GM18870 (cell line): ENCODE results near the gene TP53TG5.

Experiments used
- ATAC-seq: cut with Tn5 transposase; IDR thresholded peaks from one replicate; pipeline ENCODE4 v1.9.1; 2021; ENCODE audit warnings: moderate library complexity; ENCODE audit not compliant: unreplicated experiment

The TP53TG5 gene

DNA sequence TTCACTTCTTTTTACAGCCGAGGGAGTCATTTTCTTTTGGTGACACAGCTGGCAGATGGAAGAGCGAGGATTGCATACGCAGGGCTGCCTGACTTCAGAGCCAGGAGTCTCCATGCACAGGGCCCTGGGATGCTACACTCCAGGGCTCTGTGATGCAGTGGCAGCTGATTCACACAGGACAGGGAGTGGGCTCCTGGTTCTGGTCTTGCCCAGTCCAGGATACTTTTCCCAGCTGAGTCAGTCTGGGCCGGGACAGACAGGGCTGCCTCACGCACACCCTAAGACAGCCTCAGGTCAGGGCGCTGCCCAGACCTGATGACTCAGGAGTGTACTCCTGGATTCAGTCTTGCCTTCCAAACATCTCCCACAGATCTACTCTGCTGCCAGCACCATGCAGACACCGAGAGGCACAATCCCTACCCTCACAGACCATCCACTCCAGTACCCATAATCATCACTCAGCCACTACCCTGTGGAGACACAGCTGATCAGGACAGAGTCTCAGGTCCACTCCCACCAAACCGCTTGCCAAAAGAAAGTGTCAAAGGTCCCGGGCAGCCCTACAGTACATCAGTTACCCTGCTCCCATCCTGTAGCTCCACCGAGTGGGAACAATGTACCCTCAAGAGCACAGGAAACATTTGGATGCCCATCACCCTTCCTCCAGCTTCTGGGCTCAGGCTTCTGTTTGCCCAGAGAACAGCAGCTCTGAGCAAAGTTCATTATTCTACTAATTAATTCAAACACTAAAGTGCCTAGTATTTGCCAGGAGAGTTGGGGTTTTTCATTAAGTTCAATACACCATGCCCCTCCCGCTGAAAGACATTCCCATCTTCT, 41.4 kb downstream of the TP53TG5 start:
- ATAC-seq, result no peak

DNA sequence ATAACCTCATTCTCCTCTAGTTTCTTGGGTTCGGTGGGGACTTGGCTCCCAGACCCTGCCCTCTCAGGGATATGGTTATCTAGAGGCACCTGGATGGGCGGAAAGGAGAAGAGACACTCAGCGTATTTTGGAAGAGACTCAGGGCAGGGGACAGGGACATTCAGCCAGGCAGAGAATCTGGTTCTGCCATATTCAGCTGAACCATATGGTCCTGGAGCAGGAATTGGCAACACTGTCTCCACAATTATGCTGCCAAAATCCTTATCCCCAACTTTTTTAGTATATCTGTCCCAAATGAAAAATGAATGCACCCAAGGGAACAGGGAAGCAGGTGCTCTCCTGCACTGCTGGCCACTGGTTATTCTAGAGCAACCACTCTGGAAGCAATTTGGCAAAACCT, 47.6 kb downstream of the TP53TG5 start:
- no peak for ATAC-seq

DNA sequence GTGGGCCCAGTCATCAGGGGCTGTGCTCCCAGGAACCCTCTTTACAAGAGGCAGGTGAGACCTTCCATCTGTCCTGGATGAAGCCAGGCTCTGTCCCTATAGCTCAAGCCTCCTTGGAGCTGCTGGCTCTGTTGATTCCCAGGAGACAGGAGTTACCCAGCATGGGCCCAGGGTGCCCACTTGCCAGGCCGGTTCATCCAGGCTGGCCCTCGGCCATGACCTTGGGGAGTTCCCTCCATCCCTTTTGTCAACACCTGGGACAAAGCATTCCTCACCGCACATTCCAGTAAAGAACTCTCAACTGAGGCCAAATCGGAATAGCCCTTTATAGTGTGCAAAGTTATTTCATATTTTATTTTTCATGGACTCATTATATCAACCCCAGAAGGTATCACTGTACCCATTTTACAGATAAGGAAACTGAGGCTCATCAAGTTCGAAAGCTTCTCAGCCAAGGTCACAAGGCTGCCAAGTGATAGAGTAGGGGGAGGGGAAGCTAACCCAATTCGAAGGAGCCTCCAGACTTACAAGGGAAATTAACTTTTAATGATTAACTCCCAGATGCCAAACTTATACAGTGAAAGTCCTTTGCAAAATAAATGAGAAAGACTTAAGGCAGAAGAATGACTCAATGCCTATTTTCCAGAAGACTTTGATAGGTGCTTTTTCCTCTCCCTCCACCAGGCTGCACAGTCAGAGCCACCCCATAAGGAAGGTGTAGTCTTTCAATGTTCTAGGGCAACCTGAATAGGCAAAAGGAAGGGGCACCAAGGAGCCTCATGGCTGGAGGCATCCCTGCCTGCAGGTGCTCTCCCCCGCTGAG, 48.4 kb downstream of the TP53TG5 start:
- no peak for ATAC-seq

DNA sequence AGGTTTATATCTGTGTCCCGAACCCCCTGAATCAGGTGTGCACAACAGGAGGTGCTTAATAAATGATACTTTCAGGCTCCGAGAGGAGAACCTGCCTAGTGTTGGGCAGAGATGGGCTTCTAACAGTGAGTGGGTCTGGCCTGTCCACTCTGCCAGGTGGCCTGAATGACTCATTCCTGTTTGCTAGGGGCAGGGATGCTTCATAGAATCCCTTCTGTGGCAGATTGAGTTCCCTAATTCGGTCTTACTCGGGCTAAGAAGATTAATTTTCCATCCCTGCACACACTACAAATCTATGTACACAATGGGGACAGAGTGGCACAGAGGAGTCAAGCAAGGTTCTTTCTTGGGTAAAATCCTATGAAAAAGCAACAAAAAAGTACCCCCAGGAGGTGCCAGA, 49.7 kb downstream of the TP53TG5 start:
- no peak for ATAC-seq

DNA sequence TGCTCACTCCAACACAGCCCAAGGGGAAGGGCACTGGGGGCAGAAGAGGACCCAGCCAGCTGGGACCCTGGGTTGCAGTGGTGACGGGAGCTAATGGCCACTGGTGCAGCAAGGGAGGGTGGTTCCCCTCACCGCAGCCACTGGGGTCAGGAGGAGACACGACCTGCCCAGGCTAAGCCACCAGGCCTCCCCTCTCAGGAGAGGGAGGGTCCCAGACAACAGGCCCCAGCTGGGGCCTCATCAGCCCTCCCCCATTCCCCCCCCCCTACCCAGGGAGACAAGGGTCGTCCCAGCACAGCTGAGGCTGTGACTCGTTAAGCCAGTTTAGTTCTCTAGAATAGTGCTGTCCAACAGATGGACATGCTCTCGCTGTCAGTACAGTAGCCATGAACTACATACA, 52.8 kb downstream of the TP53TG5 start:
- ATAC-seq, result no peak

DNA sequence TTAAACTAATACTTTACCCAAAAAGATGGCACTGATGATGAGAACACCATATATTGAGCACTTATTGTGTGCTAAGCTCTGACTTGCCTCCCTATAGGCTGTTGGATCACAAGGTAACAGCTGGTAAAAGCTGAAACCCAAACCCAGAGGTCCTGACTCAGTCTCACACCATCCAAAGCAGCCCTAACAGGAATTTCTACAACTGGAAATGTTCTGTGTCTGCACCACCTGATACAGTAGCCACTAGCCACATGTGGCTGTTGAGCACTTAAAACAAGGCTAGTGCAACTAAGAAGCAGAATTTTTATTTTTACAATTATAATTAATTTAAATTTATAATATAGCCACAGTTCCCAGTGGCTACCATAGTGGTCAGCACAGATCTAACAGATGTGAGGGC, 54.4 kb downstream of the TP53TG5 start:
- ATAC-seq, result no peak

DNA sequence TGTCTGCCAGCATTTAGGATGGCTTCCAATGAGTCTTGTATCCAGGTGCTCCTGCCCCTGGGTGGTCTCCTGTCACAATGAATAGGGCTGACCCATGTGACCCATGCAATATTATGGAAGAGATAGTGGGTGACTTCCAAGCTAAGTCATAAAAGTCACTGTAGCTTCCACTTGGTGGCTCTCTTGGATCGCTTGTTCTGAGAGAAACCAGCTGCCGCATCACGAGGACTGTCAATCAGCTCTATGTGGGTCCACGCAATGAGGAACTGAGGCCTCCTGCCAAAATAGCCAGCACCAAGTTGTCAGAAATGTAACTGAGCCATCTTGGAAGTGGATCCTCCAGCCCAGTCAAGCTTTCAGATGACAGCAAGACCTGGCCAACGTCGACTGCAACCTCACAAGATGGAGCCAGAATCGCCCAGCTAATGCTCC, 55.2 kb downstream of the TP53TG5 start:
- no peak for ATAC-seq
